NCI-H82 treated with DMSO at 0.1 percent for 48 hours (cell line): ENCODE measurements around the gene NARS2.
"Not testable (repeated sequence)": the region's sequence is repeated elsewhere in the genome, so short reads cannot be mapped to it uniquely, and the experiment has no call there.

ENCODE experiments used
- DNase-seq: peaks from one replicate; lab custom pipeline; 2025; ENCODE audit not compliant: unreplicated experiment; lab: John Stamatoyannopoulos, UW

Gene NARS2

DNA sequence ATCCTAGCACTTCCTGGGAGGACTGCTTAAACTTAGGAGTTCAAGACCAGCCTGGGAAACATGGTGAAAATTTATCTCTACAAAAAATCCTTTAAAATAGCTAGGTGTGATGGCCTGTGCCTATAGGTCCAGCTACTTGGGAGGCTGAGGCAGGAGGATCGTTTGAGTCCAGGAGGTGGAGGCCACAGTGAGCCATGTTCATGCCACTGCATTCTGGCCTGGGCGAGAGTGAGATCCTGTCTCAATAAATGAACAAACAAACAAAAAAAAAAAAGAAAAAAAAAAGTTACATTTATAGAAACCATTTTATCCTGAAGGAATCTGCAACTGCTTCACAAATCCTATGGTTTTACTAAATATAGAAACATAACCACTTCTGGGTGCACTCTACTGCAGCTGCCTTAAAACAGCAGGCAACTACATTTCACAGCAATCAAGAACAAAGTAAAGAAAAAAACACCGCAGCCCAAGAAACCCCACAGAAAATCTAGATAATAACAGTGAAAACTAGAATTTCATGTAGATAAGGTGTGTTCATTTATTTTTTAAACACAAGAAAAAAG lies 81.2 kb downstream of the NARS2 start:
- no peak for DNase-seq

DNA sequence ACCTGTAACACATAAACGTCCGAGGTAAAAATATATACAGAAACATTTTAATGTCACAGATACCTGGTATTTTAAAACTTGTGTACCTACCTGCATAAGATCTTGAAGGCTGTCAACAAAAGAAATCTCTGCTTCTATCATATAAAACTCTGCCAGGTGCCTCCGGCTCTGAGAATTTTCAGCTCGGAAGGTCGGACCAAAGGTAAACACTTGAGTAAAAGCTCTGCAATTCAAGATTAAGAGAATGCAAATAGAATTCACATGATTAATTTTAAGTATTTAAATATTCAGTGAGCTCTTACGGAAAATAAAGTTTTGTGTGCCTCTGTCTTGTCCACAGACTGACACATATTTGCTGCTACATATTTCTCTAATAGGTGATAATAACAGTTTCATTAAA lies 81.7 kb downstream of the NARS2 start:
- no peak for DNase-seq

DNA sequence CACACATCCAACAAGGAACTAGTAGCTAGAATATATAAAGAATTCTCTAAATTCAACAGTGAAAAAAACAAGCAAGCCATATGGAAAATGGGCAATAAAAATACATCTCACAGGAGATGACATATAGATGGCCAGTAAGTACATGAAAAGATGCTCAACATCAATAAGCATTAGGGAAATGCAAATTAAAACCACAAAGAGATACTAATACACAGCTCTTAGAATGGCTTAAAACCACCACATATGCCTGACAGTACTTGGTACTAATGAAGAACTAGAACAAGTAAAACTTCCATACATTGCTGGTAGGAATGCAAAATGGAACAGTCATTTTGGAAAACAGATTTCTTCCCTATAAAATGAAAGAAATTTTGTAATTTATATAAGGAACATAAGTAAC lies 85.5 kb downstream of the NARS2 start:
- DNase-seq = no peak

DNA sequence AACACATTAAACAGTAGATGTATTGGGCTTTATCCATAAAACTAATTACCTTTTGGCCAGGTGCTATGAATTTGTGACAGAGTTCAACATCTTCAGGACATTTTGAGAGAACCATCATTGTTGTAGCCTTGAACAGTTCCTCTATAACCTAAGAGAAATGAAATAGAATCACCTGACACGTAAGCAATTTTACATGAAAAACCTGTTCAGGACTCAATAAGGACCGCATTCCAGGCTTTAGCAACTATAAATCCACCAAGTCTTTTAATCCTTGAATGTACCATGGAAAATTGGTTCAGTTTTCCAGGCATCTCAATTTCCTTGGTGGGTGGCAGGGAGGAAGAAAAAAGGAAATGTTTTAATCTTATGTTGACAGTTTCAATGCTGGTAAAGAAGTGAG lies 96.1 kb downstream of the NARS2 start:
- DNase-seq = no peak

DNA sequence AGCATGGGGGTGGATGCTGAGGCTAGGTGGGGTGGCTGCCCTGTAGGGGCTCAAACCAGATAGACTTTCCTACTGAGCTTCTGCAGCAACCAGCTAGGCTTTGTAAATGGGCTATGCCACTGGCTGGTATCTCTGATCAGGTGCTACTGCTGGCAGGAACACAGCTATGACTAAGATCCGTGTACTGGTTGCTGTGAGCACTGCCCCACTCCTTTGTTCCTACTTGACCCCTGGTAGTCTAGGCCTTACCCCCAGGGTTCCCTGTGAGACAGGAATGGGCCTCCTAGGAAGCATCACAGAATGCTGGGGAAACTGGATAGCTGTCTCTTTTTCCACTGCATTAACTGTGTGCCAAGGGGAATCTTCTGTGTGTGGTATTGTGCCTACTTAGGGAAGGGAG lies 98.6 kb downstream of the NARS2 start:
- DNase-seq = no peak

DNA sequence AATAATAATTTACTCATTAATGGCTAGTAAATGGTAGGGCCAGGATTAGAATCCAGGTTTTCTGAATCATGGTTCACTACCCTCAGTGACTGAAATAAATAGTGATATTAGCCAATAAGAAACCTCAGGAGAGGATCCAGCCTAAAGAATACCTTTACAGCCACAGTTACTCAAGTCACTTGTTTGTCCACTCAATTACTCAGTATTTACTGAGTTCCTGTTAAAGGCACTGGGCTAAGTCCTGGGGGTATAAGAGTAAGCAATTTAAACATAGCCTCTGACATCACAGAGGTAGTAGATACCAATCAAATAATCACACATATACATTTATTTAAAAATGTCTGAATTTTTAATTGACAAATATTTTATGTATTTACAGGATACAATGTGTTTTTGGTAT lies 100.2 kb downstream of the NARS2 start:
- no peak for DNase-seq

DNA sequence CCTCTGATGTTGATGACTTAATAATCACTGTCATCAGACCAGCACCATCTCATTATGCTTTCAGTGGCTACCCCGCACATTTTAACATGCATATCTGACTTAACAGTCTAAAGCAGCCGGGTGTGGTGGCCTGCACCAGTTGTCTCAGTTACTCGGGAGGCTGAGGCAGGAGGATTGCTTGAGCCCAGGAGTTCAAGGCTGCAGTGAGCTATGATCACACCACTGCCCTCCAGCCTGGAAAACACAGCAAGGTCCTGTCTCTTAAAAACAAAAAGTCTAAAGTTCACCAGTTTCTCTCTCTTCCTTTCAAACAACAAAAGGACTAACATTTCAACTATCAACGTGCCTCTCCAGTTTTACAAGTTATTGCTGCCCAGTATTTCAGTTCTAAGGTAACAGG lies 101.8 kb downstream of the NARS2 start:
- no peak for DNase-seq

DNA sequence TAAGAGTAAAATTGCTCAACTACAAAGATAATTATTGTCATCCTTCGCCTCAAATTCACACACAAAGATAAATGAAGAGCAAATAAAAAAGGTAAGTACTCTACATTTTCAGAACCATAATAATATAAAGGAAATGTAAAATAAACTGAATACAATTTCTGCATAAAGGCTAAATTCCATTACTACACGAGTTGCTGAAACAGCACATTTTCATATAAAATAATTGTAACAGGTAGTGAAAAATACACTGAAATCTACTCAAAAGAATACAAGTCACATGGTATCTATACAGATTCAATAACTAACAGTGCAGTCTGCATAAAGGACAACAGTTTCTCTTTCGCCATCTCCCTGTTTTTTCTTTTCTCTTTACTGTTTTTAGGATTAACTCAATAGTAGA lies 102.3 kb downstream of the NARS2 start:
- DNase-seq = no peak

DNA sequence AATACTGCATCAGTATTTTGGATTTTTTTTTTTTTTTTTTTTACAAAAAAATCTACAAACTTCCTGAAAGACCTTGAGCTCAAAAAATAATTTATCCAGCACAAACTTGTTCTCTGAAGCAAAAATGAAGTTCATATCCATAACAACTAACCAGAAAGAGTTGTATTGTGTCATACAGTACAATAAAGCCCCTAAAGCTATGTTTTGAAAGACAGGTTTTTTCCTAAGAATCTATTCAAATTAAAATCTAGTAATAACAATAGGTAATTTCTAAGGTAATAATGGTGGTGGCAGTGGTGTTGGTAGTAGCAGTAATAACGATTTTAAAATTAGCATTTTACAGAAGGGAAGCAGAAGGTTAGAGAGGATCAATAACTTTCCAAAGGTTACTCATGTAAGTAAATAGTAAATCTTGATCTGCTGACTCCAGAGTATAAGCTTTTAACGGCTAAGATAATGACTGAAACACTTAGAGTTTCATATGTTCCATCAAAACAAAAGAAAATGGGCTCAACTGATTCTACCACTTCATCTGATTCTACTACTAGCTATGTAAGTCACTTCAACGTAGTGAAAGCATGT lies 103.7 kb downstream of the NARS2 start:
- DNase-seq = no peak

DNA sequence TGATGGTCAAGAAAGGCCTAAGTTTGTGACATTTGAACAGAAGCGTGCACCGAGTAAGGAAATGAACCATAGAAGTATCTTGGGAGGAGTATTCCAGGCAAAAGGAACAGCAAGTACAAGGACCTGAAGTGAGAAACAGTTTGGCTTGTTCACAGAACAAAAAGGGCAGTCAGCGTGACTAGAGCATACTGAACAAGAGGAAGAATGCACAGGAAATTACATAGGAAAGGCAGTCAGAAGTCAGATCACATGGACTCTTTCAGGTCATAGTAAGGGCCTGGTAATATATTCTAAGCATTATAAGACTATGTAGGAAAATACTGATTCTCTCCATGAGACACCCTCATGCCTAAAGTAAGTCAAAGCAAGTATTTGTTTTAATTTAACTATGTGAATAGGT lies 104.8 kb downstream of the NARS2 start:
- DNase-seq = no peak

DNA sequence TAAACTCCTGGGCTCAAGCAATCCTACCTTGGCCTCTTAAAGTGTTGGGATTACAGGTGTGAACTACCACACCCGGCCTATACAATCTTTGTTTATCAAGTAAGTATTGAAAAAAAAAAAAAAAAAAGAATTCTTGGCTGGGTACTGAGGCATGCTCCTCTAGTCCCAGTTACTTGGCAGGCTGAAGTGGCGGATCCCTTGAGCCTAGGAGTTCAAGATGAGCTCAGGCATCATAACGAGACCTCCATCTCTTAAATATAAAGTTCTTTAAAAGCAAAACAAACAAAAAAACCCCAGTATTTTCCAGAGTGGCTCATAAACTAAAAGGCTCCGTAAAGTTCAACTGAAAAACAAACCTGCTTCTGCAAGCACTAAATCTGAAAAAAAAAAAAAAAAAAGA lies 106.7 kb downstream of the NARS2 start:
- DNase-seq = no peak

DNA sequence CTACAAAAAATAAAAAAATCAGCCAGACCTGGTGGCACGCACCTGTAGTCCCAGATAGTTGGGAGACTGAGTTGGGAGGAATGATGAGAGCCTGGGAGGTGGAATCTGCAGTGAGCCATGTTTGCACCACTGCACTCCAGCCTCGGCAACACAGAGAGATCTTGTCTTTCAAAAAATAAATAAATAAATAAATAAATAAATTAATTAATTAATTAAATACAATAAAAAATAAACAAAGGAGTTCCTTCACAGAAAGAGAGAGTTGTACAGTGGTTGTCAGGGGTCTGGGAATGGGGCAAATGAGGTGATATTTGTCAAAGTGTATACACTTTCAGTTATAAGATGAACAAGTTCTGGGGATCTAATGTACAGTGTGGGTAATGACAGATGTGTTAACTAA lies 107.3 kb downstream of the NARS2 start:
- no peak for DNase-seq

DNA sequence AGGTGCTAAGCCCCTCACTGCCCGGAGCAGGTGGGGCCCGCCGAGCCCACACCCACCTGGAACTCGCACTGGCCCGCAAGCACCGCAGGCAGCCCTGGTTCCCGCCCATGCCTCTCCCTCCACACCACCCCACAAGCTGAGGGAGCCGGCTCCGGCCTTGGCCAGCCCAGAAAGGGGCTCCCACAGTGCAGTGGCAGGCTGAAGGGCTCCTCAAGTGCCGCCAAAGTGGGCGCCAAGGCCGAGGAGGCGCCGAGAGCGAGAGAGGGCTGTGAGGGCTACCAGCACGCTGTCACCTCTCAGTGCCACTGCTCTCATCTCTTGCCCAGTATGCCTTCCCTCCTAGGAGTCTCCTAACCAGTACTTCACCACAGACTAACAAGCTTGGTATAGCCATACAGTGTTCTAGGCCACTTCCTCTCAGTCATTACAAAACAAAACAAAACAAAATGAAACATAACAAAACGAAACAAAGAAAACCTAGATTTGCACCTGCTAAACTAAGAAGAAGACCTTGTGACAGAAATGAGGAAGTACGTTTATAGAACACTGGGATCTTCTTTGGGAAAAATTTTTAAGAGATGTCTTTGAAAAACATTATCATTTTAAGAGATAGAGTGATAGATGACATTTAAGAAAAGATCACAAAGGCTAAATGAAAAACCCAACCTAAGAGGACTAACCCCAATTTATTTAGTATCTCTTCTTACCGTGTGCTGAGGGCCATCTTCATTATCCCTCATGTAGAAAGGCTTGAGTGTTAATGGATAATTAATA lies 109.3 kb downstream of the NARS2 start:
- no peak for DNase-seq

DNA sequence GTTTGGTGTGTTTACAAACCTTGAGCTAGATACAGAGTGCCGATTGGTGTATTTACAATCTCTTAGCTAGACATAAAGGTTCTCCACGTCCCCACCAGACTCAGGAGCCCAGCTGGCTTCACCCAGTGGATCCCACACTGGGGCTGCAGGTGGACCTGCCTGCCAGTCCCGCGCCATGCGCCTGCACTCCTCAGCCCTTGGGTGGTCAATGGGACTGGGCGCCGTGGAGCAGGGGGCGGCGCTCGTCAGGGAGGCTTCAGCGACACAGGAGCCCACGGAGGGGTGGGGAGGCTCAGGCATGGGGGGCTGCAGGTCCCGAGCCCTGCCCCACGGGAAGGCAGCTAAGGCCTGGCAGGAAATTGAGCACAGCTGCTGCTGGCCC lies 109.9 kb downstream of the NARS2 start:
- DNase-seq = not testable (repeated sequence)

DNA sequence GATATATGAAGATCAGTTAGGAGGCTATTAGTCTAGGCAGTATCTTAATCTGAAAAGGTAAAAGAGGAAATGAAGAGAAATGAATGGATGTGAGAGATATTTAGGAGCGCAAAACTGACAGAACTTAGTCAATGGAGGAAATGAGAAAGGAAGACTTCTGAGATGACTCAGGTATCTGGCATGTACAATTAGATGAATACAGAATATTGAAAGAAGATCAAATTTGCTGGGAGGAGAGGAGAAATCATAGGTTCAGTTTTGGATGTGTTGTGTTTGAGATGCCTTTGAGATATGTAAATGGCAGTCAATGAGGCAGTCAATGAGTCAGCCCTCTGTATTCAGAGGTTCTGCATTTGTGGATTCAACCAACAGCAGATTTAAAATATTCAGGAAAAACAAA lies 114.2 kb downstream of the NARS2 start:
- no peak for DNase-seq

DNA sequence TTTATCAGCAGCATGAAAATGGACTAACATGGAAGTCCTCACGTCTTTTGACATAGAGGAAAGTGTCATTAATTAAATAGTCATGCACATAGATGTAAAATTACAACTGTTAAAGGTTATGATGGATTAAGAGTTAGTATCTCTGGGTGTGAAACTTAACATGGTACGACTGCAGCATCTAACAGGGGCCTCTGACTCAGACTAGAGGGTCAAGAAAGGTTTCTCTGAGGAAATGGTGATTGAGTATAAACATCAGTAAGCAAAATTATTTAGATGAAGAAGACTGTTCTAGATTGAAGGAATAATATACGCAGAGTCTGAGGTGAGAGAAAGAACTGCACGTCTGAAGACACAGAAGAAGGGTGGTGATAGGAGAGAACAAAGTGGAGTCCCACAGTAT lies 114.9 kb downstream of the NARS2 start:
- DNase-seq = no peak

DNA sequence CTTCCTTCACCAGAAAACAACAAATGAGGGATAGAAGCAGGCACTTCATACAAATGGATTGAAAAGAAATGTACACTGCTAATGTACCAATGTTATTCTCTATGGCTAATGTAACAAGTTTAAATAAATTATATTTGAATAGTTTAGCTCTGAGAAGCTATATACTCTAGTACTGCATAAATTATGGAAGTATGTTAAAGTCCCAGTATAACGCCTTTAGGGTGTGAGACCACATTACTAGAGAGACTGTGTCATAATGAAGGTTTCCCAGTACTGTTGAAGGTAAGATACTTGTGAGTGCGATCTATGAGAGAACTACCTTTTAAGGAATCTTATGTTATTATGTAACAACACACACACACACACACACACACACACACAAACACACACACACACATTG lies 117.2 kb downstream of the NARS2 start:
- no peak for DNase-seq

DNA sequence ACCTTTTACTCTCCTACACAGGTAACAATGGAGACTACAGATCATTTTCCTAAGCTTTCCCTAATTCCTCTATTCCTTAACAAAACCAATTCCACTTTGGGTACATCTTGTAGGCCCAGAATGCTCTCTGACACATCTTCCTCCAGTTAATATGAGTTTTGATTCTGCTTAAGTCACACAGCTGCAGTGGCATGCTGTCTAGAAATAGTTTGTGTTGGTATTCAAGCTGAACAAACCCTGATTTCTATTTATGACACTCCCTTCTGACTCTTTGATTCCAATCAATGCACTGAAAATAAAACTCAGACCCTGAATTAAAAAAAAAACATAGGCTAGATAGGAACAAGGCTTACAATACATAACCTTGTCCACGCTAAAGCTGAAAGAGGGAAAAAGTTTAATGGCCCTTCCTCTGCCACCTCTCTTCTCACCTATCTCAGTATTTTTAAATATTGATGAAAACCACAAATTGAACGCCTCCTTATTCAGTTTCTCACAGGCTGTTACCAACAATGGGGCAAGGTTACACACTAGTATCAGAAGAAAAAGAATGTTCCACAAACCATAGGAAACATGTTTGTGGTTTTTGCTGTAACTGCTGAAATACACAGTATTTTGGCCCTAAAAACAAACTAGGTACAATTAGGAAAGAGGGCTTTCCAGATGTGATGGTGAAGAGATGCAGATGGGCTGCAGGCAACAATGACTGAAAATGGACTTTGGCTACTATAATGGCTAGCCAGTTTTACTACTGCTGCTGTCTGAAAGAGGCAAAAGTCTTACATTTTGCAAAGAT lies 121.3 kb downstream of the NARS2 start:
- no peak for DNase-seq

DNA sequence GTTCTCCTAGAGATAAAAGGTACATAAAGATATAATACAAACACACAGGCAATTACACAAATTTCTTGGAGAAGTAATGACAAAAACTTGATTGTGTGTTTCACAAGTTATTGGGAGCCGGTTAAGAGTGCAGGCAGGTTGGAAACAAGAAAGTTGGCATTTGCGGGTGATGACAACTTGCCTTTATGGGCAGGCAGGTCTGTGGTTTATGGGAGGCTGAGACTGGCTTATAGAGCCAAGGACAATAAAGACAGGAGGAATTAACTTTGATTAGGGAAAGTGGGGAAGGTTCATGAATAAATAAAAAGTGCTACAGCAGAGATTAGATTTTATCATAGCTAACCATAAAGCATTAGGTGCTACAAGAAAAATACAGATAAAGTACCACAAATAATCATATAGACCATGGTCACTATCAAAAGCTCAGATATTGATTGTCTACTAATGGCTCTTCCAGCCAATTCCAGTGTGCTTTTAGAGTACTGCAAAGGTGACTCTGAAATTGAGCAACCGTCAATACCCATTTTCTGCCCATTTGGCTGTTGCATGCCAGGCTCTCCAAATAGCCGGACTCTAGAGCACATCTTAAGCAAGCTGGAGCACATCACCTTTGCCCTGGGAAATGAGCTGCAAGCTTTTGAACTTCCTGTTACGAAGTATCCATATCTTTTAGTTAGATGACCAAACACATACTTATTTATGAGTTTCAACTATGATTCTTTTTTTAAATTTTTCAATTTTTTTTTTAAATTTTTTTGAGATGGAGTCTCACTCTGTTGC lies 123.1 kb downstream of the NARS2 start:
- DNase-seq = no peak

DNA sequence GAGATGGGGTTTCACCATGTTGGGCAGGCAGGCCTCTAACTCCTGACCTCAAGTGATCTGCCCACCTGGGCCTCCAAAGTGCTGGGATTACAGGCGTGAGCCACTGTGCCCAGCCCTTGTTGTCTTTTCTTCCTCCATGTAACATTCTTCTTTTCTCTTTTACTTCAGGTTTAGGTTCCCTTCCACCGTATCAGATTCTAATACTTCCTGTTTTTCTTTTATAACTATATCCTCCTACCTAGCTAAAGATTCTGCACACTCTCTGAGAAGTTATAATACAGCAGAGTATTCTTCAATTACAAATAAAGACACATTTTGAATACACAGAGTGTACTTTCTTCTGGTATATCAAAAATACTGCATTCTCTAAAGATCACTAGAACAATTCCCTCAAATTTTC lies 123.8 kb downstream of the NARS2 start:
- no peak for DNase-seq

DNA sequence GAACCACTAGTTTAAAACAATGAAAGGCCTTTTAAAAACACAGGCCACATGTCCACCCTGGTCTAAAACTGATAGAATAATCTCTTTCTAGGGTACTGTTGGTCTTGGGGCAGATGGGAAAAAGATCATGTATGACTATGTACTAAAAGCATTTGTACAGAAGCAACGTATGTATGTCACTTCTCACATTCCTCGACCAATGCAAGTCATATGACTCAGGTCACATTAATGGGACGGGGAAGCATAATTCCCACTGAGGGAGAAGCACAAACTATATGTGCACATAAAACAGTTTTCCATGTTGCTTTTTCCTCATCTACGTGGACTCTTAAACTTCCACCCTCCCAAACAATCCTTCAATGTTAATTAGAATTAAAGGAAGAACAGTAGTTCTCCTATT lies 124.8 kb downstream of the NARS2 start:
- no peak for DNase-seq
